AG10803 (cell line): ENCODE measurements around the gene RPS14.

Experiments used
- DNase-seq: peaks from one replicate; pipeline ENCODE4 v3.0.0; 2010; ENCODE audit warnings: low read depth
- H3K4me3 ChIP-seq: 2 replicates; pipeline ENCODE4 v1.5.1; 2011; ENCODE audit warnings: mild to moderate bottlenecking, low read length, control low read depth
- CTCF ChIP-seq: conservative IDR thresholded peaks from 2 replicates; pipeline ENCODE4 v1.5.1; 2011; ENCODE audit warnings: mild to moderate bottlenecking, low read length, control low read depth, inconsistent platforms

Gene RPS14

DNA sequence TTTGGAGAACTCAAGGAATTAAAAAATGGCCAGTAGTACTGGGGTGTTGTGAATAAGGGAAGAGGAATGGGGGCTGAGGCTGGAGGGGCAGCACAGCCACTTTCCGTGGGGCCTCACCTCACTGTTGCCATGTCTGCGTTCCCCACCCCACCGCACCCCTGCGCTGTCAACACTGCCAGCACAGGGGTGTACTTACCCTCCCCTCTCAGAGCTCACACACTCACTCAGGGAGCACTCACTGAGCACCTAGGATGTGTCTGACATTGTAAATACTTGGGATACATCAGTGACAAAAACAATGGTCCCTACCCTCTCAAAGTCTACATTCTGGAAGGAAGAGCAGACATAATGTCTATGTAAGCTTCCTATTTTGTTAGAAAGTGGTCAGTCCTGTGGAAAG is 3.4 kb upstream of the RPS14 start:
- DNase-seq: no peak
- H3K4me3 ChIP-seq: no peak overlapping the region
- TF ChIP-seq CTCF: no peak

DNA sequence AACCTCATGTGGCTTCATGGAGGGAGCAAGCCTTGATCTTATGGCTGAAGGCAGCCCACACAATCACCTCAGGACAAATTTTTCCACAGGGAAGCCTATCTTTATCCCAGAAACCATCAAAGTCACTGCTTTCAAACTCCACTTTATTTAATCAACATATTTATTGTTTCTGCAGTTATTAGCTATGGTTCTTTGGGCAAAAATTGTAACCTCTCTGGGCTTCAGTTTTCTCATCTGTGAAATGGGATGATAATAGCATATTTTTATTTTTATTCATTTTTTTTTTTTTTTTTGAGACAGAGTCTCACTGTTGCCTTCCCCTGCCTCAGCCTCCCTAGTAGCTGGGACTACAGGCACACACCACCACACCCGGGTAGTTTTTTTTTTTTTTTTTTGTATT is 2.1 kb upstream of the RPS14 start:
- no peak for TF ChIP-seq CTCF
- no peak overlapping the region for H3K4me3 ChIP-seq
- DNase-seq: no peak

DNA sequence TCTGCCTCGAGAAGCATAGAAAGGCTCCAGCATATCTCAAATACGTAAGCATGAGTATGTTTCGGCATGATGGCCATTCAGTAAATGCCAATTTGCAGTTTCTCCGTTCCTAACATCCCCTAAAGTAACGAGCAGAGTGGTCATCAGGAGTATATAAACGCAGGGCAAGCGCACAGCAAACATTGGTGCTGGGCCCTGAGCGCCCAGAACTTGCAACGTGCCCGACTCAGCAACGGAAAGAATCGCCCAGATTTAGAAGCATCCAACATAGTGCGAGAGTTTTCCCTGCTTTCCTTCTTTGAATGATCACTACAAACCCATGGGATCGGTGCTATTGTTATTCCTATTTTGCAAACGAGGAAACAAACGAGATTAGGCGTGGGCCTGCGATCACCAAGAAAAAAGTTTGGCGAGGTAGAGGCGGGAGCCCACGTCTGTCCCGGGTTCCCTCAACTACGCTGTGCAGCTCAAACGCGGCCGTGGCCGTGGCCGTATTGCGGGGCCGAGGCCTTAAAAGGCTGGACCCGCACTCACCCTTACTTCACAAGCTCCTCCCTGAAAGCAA is 505 bp downstream of the RPS14 start:
- TF ChIP-seq CTCF: no peak
- no peak for DNase-seq

GRCh38 chr5:150448334-150448733 is 1.2 kb downstream of the RPS14 start:
- no peak for TF ChIP-seq CTCF
- DNase-seq: no peak
- H3K4me3 ChIP-seq: peak overlapping the region; percentile 78

More for the DNA sequence above, 505 bp downstream of the RPS14 start:
- H3K4me3 ChIP-seq: peak overlapping the region; percentile 78

DNA sequence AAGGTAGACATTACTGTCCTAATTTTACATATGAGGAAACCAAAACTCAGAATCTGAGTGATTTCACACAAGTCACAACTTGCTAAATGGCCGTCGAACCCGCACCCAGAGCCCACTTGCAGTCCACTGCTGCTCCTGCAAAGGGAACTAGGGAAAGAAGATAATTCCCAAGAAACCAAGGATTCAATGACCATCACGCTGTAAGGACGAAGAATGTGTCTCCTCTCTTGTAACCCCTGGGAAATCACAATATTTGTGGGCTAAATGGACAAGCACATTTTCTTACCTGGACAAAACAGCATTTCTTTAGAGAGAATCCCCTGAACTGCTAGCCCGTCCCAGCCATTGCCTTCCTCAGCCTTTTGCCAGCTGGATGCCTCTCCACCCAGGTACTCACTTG is 2.4 kb downstream of the RPS14 start:
- no peak overlapping the region for H3K4me3 ChIP-seq
- DNase-seq: no peak
- no peak for TF ChIP-seq CTCF

GRCh38 chr5:150446583-150446982 is 3.0 kb downstream of the RPS14 start:
- H3K4me3 ChIP-seq: no peak overlapping the region
- no peak for DNase-seq
- TF ChIP-seq CTCF: no peak

DNA sequence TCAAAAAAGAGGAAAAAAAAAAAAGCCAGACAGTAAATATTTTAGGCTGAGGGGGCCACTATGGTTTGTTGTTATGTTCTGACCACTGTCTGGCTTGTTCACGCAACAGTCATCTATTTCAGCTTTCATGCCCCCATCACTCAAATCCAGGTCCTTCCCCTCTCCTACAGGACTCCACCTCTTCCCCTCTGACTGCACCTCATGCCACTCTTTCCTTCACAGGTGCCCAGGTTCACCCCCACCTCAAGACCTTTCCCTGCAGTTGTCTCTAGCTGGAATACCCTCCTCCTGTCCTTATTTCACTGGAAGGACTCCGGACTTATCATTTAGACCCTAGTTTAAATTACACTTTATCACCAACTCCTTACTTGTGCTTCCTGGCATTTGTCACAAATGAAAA is 3.5 kb downstream of the RPS14 start:
- TF ChIP-seq CTCF: no peak
- DNase-seq: no peak
- no peak overlapping the region for H3K4me3 ChIP-seq
